Cardiac muscle cell (in vitro differentiated cells and primary cell): Measurements from ENCODE around the gene DCTD. TPM values are rescaled to one million over a fixed set of nuclear protein-coding genes. Genes with fewer than 3 reads are reported as not detected.

Experiments used
- DNase-seq, 2 donors: peaks; one replicate each; pipeline versions ENCODE4 v3.0.0 to v3.0.0-alpha.2; 2010 to 2017; ENCODE audit warnings: low read depth in 1 of 2, low spot score in 1 of 2
- H3K27ac ChIP-seq: fragments of 200-600 bp; sonication (generic); 2 replicates; pipeline ENCODE4 v1.5.1; 2016
- H3K27me3 ChIP-seq: fragments of 200-600 bp; sonication (generic); 2 replicates; pipeline ENCODE4 v1.6.0; 2016; ENCODE audit warnings: control low read depth
- H3K36me3 ChIP-seq: fragments of 200-600 bp; sonication (generic); 2 replicates; pipeline ENCODE4 v1.5.1; 2016; ENCODE audit warnings: control low read depth
- H3K4me1 ChIP-seq: fragments of 200-600 bp; sonication (generic); 2 replicates; pipeline ENCODE4 v1.8.1; 2017; ENCODE audit warnings: low read depth, mild to moderate bottlenecking, mixed run types
- H3K4me3 ChIP-seq: fragments of 200-600 bp; sonication (generic); 2 replicates; pipeline ENCODE4 v1.5.1; 2016; ENCODE audit warnings: mild to moderate bottlenecking
- H3K9me3 ChIP-seq: fragments of 200-600 bp; sonication (generic); 2 replicates; pipeline ENCODE4 v1.5.1; 2017; ENCODE audit warnings: low read depth, mild to moderate bottlenecking, control low read depth
- CTCF ChIP-seq: IDR thresholded peaks from 2 replicates; pipeline ENCODE4 v1.5.1; 2012; ENCODE audit warnings: low read depth, mild to moderate bottlenecking, low read length
- polyA plus RNA-seq: library from polyadenylated mRNA; unstranded; fragments of >200 nt; fragmentation: Nextera tagmentation; extraction: Ambion mirVana; gene quantifications from 2 replicates; pipeline ENCODE4 v1.2.1, GENCODE V29; 2016
- total RNA-seq: library from RNA; depleted of rRNA; stranded (reverse); fragments of >200 nt; gene quantifications from 2 replicates; pipeline ENCODE4 v1.2.3, GENCODE V29; 2016

DCTD gene
- total and polyA plus RNA-seq, 2 experiments from 2014 or later: 55.4 to 73.6 TPM

GRCh38 chr4:182896421-182896820, 20.8 kb downstream of the DCTD start:
- peaks cover 11% of the 10 kb centered on the region for H3K36me3 ChIP-seq
- no peak for DNase-seq
- no peak for TF ChIP-seq CTCF
- no peak overlapping the region for H3K27ac ChIP-seq
- H3K4me1 ChIP-seq: no peaks in the 10 kb centered on the region
- H3K4me3 ChIP-seq: no peak overlapping the region
- H3K27me3 ChIP-seq: no peaks in the 10 kb centered on the region
- no peaks in the 10 kb centered on the region for H3K9me3 ChIP-seq

GRCh38 chr4:182895791-182896292, 21.3 kb downstream of the DCTD start:
- no peak for DNase-seq
- peaks cover 17% of the 10 kb centered on the region for H3K36me3 ChIP-seq
- no peaks in the 10 kb centered on the region for H3K27me3 ChIP-seq
- H3K4me3 ChIP-seq: no peak overlapping the region
- no peak for TF ChIP-seq CTCF
- no peaks in the 10 kb centered on the region for H3K9me3 ChIP-seq
- no peak overlapping the region for H3K27ac ChIP-seq
- no peaks in the 10 kb centered on the region for H3K4me1 ChIP-seq

GRCh38 chr4:182894681-182895275, 22.4 kb downstream of the DCTD start:
- DNase-seq: no peak
- H3K9me3 ChIP-seq: no peaks in the 10 kb centered on the region
- no peak overlapping the region for H3K4me3 ChIP-seq
- peaks cover 24% of the 10 kb centered on the region for H3K36me3 ChIP-seq
- no peak for TF ChIP-seq CTCF
- no peaks in the 10 kb centered on the region for H3K27me3 ChIP-seq
- no peaks in the 10 kb centered on the region for H3K4me1 ChIP-seq
- H3K27ac ChIP-seq: no peak overlapping the region

GRCh38 chr4:182893474-182894080, 23.6 kb downstream of the DCTD start:
- Histone ChIP-seq H3K27me3 (no peaks in the 10 kb centered on the region), H3K9me3 (no peaks in the 10 kb centered on the region), H3K27ac (no peak overlapping the region), H3K36me3 (peaks cover 29% of the 10 kb centered on the region), H3K4me1 (no peaks in the 10 kb centered on the region), H3K4me3 (no peak overlapping the region)
- TF ChIP-seq CTCF: no peak
- DNase-seq: no peak

GRCh38 chr4:182893047-182893446, 24.1 kb downstream of the DCTD start:
- no peak overlapping the region for H3K4me3 ChIP-seq
- no peak overlapping the region for H3K27ac ChIP-seq
- no peaks in the 10 kb centered on the region for H3K27me3 ChIP-seq
- no peaks in the 10 kb centered on the region for H3K4me1 ChIP-seq
- TF ChIP-seq CTCF: no peak
- no peak for DNase-seq
- H3K36me3 ChIP-seq: peaks cover 29% of the 10 kb centered on the region
- no peaks in the 10 kb centered on the region for H3K9me3 ChIP-seq
